Activated CD4-positive, CD25-positive, alpha-beta regulatory T cell (primary cell): Measurements from ENCODE around the gene PALS1.
"Not testable (repeated sequence)": the region's sequence is repeated elsewhere in the genome, so short reads cannot be mapped to it uniquely, and the experiment has no call there.

Experiments used
- DNase-seq, 4 experiments: peaks; one replicate each; lab custom pipeline; 2025; lab: John Stamatoyannopoulos, UW

The PALS1 gene

GRCh38 chr14:67257906-67258305, 16.7 kb downstream of the PALS1 start:
- no peak for DNase-seq

GRCh38 chr14:67260965-67261364, 19.7 kb downstream of the PALS1 start:
- no peak for DNase-seq

GRCh38 chr14:67263499-67264149, 22.4 kb downstream of the PALS1 start:
- DNase-seq, result no peak

GRCh38 chr14:67265131-67265530, 23.9 kb downstream of the PALS1 start:
- no peak for DNase-seq

- DNase-seq, result no peak
Measured at GRCh38 chr14:67267576-67268328, 26.5 kb downstream of the PALS1 start.

GRCh38 chr14:67268426-67269150, 27.4 kb downstream of the PALS1 start:
- no peak for DNase-seq

- DNase-seq, result no peak
Measured at GRCh38 chr14:67269298-67270060, 28.2 kb downstream of the PALS1 start.

GRCh38 chr14:67270145-67270753, 29.0 kb downstream of the PALS1 start:
- no peak for DNase-seq

GRCh38 chr14:67270933-67271332, 29.7 kb downstream of the PALS1 start:
- no peak for DNase-seq

- DNase-seq, result not testable (repeated sequence)
Measured at GRCh38 chr14:67273281-67273680, 32.0 kb downstream of the PALS1 start.

GRCh38 chr14:67276131-67276530, 34.9 kb downstream of the PALS1 start:
- no peak for DNase-seq

- no peak for DNase-seq
Measured at GRCh38 chr14:67280506-67280905, 39.3 kb downstream of the PALS1 start.

- DNase-seq, result no peak
Measured at GRCh38 chr14:67285876-67286452, 44.7 kb downstream of the PALS1 start.
